ENCODE data around the gene CYP24A1.

The CYP24A1 gene

GRCh38 chr20:54172856-54173652 lies 732 bp downstream of the CYP24A1 start:
- DNase-seq: peak; percentile 1

GRCh38 chr20:54172532-54172855 lies 1.3 kb downstream of the CYP24A1 start:
- no peak for DNase-seq

GRCh38 chr20:54170963-54171362 lies 2.8 kb downstream of the CYP24A1 start:
- DNase-seq: no peak

DNA sequence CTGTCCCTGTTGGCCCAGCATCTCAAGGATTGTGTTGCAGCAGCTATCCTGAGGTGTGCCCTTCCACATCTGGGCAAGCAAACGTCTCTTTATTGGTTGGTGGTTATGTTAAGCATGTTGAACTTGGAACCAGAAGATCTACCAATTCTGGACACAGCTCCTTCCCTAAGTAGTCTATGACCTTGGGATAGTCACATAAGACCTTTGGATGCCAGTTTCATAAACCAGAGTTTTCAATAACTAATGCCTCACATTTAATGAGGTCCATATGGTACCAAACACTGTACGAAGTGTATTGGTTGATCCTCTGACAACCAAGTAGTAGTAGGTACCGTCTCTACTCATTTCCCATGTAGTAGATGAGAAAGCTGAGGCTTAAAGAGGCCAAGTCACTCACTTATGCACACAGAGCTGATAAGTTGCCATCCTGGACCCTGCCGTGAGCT lies 3.7 kb downstream of the CYP24A1 start:
- DNase-seq: no peak

- DNase-seq: no peak
Measured at GRCh38 chr20:54168961-54169862, 4.6 kb downstream of the CYP24A1 start.

GRCh38 chr20:54167909-54168872 lies 5.6 kb downstream of the CYP24A1 start:
- DNase-seq: no peak

GRCh38 chr20:54166987-54167662 lies 6.7 kb downstream of the CYP24A1 start:
- DNase-seq: no peak

DNA sequence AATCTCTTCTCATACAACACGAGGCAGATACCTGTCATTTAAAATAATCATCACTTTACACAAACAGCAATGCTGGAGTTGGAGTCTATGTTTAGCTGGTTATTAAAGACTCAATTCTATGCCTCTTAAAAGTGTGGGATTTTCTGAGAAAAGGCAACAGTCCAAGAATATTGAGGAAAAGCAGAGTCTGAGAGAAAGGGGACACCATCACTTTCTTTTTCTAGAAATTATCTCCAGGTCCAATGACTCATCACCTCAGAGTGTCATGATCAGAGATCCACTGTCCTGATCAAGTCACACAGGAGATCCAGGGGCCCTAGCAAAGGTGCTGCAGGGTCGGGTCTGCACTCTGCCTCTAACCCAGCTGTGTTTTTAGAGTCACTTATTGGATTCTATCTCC lies 8.0 kb downstream of the CYP24A1 start:
- DNase-seq: no peak

GRCh38 chr20:54165014-54165413 lies 8.8 kb downstream of the CYP24A1 start:
- no peak for DNase-seq

DNA sequence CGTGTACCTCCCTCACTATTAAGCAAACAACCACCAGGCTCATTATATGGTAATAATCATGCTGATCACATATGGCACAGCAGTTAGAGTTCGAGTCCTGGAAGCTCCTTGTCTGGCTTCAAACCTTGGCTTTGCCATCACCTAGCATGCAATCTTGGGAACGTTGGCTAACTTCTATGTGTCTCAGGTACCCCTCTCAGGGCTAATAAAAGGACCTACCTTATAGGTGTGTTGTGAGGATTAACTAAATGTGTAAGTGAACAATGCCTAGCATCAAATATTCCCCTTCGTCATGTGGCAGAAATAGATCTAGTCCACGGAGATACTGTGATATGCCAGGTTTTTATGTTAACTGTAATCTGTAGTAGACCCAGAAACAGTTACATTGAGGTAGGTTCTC lies 10.4 kb downstream of the CYP24A1 start:
- DNase-seq: no peak

GRCh38 chr20:54162378-54163009 lies 11.3 kb downstream of the CYP24A1 start:
- DNase-seq: no peak

DNA sequence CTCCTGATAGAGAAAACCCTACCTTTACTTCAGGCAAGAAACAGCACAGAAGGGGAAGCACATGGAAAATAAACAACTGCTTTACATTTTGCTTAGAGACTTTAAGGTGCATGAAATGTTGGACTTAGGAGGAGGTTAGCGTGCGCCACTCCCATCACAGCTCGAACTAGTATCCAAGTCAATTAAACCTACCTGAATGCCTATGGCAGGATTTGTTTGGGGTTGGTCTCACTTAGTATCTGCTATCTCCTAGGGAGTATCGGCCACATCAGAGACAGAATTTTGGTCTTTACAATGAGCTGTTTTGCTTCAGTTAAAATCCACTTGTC lies 12.0 kb downstream of the CYP24A1 start:
- DNase-seq: no peak

DNA sequence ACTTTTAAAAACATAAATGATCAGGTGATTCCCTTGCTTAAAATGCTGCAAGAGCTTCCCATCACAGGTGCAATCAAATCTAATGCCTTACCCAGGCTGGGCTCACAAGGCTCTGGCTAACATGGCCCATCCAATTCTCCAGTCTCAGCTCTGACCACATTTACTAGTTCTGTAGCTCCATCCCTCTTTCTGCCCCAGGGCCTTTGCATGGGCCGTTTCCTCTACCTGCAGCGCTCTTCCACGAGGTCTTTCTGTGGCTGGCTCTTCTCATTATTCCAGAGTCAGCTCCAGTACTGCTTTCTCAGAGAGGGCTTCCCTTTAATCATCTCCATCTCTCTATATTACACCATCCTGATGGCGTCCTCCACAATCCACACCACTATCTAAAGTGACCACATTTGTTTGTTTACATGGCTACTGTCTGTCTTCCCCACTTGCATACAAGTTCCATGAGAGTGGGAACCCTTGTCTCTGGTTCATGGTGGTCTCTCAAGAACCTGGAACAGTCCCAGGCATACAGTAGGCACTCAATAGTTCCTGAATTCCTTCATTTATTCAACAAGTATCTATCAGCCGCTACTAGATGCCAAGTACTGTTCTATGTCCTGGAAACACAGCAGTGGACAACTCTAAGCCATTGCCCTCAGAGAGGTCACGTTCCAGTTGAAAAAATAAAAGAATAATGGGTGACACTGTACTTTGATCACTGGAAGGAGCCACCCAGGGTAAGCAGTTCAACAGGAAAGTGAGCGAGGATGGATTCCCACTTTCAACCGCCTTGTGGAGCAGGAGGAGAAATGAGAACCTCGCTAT lies 12.6 kb downstream of the CYP24A1 start:
- no peak for DNase-seq

DNA sequence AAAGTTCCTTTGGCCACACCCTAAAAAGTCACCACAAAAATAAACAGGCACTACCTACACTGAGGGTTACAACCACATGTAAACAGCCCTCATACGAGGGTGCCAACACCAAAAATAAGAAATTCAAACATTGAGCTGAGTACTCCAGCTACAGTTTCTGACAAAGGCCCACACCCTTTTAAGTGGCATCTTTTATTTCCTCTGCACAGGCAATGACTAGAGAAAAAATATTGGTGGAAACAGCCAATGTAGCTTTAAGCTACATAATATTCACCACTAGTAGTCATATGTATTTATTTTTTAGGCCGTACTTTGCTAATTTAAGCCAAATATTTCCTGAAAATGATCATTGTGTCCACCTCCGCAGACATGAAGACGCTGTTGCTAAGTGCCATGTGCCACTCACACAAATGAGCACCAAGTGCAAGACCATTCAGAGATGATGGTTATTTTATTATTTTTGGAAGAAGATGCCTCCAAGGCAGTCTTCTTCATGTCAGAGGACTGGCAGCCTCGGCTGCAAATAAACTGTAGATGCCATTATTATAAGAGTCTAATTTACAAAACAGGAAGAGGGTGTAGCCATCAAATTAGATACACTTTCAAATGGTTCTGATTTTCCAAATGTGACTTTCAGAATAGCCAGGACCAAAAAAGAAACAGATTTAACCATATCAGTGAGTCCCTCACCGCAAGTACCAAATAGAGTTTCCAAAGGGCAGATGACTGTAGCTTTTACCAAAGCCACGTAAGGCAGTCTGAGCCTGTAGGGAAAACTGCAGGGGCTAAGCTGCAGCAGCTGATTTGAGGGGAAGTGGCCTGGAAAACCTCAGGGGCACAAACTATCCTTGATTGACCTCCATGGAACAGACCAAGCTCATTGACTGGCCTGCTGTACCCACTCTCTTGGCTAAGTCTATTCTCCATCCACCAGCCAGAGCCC lies 13.4 kb downstream of the CYP24A1 start:
- DNase-seq: no peak

DNA sequence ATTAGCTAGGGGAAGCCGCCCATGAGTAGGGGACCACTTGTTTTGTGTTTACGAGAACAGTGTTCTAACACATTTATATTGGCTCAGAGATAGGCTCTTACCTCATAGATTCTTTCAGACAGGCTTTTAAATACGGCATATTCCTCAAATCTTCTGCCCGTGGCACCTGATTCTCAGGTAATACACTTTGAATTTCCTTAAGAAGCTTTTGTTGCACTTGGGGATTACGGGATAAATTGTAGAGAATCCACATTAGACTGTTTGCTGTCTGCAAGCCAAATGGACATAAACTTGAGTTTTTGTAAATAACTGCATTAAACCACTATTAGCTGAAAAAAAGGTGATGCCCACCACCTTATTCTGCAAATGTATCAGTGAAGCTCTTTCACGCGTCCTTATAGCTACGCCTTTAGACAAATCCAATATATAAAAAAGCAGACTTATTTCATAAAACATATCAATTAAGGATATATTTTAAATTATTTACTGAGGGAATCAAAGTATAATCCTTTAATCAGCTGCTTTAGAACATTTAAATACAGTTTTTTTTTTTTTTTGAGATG lies 14.8 kb downstream of the CYP24A1 start:
- no peak for DNase-seq

DNA sequence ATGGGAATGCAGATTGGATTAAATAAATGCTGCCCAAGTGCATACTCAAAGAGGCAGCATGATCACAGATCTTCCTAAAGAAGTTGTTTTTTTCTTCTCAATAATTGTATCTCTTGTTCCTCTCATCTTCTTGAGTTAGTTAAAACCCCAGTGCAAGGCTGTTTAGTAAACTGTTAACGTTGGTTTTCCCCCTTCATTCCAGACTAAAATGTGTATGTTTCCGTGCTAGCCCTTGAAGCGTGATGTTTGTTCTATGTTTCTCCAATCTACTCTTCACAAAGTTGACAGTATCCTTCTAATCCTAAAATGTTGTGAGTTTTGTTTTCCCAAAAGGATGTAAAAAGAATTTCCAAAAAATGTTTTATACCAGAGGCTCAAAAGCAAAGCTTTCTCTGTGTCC lies 15.6 kb downstream of the CYP24A1 start:
- no peak for DNase-seq

- DNase-seq: no peak
Measured at GRCh38 chr20:54156981-54157835, 16.6 kb downstream of the CYP24A1 start.

DNA sequence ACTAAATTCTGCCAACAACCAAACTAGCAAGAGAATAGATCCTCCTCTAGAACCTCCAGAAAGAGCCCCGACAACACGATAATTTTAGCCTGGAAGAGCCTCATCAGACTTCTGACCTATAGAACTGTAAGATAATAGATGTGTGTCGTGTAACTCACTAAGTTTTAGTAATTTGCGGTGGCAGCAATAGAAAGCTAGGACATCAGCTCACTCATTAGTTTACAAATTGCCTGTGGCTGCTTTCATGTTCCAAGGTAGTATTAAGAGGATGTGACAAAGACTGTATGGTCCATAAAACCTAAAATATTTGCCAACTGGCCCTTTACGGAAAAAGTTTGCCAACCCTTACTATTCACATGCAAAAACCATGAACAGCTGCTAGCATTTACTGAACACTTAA lies 17.3 kb downstream of the CYP24A1 start:
- no peak for DNase-seq

All from NCI-H748 treated with DMSO at 0.1 percent for 48 hours (cell line).